BLaER1 treated with 17β-estradiol and CSF1 and Interleukin-3, amounts not matched to agents 10 nM and 100 nM (cell line): ENCODE results near the gene ATRN.

Source experiments
- H3K27ac ChIP-seq, 11 experiments: shearing (Covaris generic); formaldehyde crosslinking; 2 replicates each; pipeline ENCODE4 v1.8.1; 2022
- H3K27me3 ChIP-seq, 11 experiments: shearing (Covaris generic); formaldehyde crosslinking; 2 replicates each; pipeline ENCODE4 v1.8.1; 2022
- H3K36me3 ChIP-seq, 11 experiments: shearing (Covaris generic); formaldehyde crosslinking; 2 replicates each; pipeline ENCODE4 v1.8.1; 2022
- H3K4me1 ChIP-seq, 10 experiments: shearing (Covaris generic); formaldehyde crosslinking; 2 replicates each; pipeline ENCODE4 v1.8.1; 2022
- H3K4me2 ChIP-seq, 11 experiments: shearing (Covaris generic); formaldehyde crosslinking; 2 replicates each; pipeline ENCODE4 v1.8.1; 2022
- H3K4me3 ChIP-seq, 10 experiments: shearing (Covaris generic); formaldehyde crosslinking; 2 replicates each; pipeline ENCODE4 v1.8.1; 2022
- H3K9ac ChIP-seq, 11 experiments: shearing (Covaris generic); formaldehyde crosslinking; 2 replicates each; pipeline ENCODE4 v1.8.1; 2022
- H3K9me3 ChIP-seq, 11 experiments: shearing (Covaris generic); formaldehyde crosslinking; replicated peaks in 1 of 11; 2 replicates each; pipeline ENCODE4 v1.8.1; 2022
- H4K20me1 ChIP-seq, 11 experiments: shearing (Covaris generic); formaldehyde crosslinking; 2 replicates each; pipeline ENCODE4 v1.8.1; 2022
- Cebpa-rat ChIP-seq, 11 experiments: shearing (Covaris generic); IDR thresholded peaks; 2 replicates each; pipeline ENCODE4 v1.8.1; 2022

Gene ATRN

DNA sequence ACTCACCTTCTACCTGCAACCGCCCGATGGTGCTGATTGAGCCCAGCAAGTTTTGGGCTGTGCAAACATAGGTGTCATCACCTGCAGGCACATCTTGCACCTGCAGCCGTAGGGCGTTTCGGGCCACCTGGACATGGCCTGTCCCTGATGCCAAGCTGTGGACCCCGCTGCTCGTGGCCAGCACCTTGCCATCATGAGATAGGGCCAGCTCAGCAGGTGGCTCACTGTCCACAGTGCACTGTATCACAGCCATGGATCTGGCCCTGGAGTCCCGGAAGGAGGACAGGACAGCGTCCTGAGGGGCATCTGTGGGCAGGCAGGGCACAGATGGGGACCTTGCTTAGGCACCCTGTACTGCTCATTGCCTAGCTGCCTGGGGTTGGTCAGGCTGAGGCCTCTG, 221.1 kb downstream of the ATRN start:
- Histone ChIP-seq H3K36me3 (peaks cover 0 to 95% (median 0%) of the 10 kb centered on the region in 11 experiments; a peak in 5 of 22 replicates), H3K9me3 (peaks cover 0 to 7% (median 3%) of the 10 kb centered on the region in 11 experiments; a peak in 6 of 22 replicates), H3K4me3 (no peak overlapping the region), H3K4me1 (peaks cover 0 to 13% (median 3%) of the 10 kb centered on the region in 10 experiments; a peak in 10 of 20 replicates), H4K20me1 (peaks cover 0 to 99% (median 0%) of the 10 kb centered on the region in 11 experiments; a peak in 8 of 22 replicates), H3K9ac (no peak overlapping the region), H3K27me3 (no peaks in the 10 kb centered on the region), H3K4me2 (no peak overlapping the region), H3K27ac (no peak overlapping the region)
- no peak for TF ChIP-seq Cebpa-rat (IDR thresholded peaks at IDR 0.05)

DNA sequence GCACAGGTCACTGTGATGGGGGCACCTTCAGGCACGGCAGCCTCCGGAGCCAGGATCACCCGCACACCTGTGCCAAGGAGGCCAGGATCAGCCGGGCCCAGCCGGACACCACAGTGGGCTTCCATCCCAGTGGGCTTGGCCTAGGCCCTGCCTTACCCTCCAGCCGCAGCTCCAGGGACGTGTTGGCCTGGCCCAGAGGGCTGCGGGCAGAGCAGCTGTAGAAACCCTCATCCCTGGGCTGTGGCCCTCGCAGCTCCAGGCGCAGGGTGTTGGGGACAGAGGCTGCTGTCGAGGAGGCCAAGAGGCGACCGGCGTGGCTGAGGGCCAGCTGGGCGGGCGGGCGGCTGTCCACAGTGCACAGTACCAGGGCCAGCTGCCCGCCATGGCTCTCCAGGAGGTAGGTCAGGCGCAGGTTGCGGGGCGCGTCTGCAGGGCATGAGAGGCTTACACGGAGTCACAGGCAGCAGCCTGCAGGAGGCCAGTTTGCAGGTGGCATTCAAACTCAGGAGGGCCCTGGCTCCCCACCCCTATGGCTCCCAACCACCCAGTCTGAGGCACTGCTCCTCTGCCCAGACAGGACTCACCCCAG, 222.0 kb downstream of the ATRN start:
- Histone ChIP-seq H3K4me1 (0 out of 20 replicates have a peak, but pooled peaks cover 0 to 6% (median 0%) of the 10 kb centered on the region in 10 experiments), H4K20me1 (peaks cover 0 to 99% (median 0%) of the 10 kb centered on the region in 11 experiments; a peak in 8 of 22 replicates), H3K27me3 (no peaks in the 10 kb centered on the region), H3K4me3 (no peak overlapping the region), H3K4me2 (no peak overlapping the region), H3K9me3 (peaks cover 0 to 16% (median 3%) of the 10 kb centered on the region in 11 experiments; a peak in 6 of 22 replicates), H3K27ac (no peak overlapping the region), H3K9ac (no peak overlapping the region), H3K36me3 (peaks cover 0 to 100% (median 0%) of the 10 kb centered on the region in 11 experiments; a peak in 5 of 22 replicates)
- no peak for TF ChIP-seq Cebpa-rat (IDR thresholded peaks at IDR 0.05)

DNA sequence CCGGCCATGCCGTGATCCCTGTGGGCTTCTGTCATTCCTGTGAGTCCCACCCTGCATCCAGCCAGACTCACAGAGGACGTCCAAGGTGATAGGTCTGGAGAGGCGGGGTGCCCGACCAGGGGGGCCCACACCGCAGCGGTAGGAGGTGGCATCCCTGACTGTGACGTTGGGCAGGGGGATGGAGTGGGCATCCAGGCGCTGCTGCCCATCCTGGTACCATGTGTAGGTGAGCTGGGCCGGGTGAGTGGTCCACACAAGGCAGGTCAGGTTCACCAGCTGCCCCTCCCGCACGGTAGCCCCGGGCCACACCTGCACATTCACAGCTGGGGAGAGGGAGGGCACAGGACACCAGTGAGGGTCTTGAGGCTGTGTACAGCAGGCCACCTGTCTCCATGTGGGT, 222.6 kb downstream of the ATRN start:
- Histone ChIP-seq H3K27me3 (no peaks in the 10 kb centered on the region), H3K4me2 (no peak overlapping the region), H3K9ac (no peak overlapping the region; a peak in 1 of 22 replicates), H3K9me3 (peaks cover 0 to 16% (median 3%) of the 10 kb centered on the region in 11 experiments; a peak in 6 of 22 replicates), H3K36me3 (peaks cover 0 to 100% (median 0%) of the 10 kb centered on the region in 11 experiments; a peak in 5 of 22 replicates), H3K4me3 (no peak overlapping the region), H4K20me1 (peaks cover 0 to 99% (median 0%) of the 10 kb centered on the region in 11 experiments; a peak in 8 of 22 replicates), H3K27ac (no peak overlapping the region), H3K4me1 (0 out of 20 replicates have a peak, but pooled peaks cover 0 to under 1% (median 0%) of the 10 kb centered on the region in 10 experiments)
- TF ChIP-seq Cebpa-rat (IDR thresholded peaks at IDR 0.05): no peak

DNA sequence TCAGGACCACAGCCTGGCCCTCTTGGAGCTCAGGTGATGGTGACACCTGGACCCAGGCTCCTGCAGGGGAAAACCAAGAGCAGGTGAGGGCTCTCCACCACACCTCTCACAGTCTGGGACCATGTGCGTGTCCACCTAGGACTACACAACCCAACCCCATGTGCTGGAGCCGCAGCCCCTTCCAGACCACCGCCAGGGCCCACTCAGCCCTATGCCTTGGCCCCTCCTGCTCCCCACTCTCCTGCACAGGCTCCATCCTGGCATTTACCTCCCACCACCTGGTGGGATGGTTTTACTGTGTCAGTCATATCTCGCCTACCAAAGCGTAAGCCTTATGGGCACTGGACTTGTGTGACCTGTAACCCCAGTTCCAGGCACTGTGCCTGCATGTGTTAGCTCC, 224.0 kb downstream of the ATRN start:
- H3K4me2 ChIP-seq: no peak overlapping the region
- H3K9ac ChIP-seq: no peak overlapping the region
- H3K27ac ChIP-seq: no peak overlapping the region
- no peak overlapping the region for H3K4me3 ChIP-seq
- H3K4me1 ChIP-seq: no peaks in the 10 kb centered on the region
- TF ChIP-seq Cebpa-rat (IDR thresholded peaks at IDR 0.05): no peak
- peaks cover 0 to 100% (median 0%) of the 10 kb centered on the region in 11 experiments; a peak in 5 of 22 replicates for H3K36me3 ChIP-seq
- H4K20me1 ChIP-seq: peaks cover 0 to 99% (median 0%) of the 10 kb centered on the region in 11 experiments; a peak in 8 of 22 replicates
- H3K9me3 ChIP-seq: peaks cover 0 to 16% (median 3%) of the 10 kb centered on the region in 11 experiments; a peak in 6 of 22 replicates
- H3K27me3 ChIP-seq: no peaks in the 10 kb centered on the region

DNA sequence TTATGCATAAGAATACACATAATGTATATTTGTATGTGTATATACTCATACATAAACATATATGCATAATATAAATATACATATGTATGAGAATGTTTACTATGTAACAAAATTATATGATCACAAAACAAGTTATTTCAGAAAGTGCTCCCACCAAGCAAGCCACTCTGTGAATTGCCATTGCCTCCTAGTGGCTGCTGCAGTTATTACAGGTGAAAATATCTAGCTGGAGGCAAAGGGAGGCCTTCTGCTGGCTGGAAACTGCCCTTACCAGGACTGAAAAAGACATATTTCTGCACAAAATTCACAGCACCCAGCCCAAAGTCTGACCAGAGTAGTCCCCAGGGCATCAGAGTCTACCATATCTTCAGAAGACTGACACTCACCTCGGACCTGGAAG, 225.4 kb downstream of the ATRN start:
- no peak overlapping the region for H3K27ac ChIP-seq
- H3K4me2 ChIP-seq: no peak overlapping the region
- H3K4me3 ChIP-seq: no peak overlapping the region

DNA sequence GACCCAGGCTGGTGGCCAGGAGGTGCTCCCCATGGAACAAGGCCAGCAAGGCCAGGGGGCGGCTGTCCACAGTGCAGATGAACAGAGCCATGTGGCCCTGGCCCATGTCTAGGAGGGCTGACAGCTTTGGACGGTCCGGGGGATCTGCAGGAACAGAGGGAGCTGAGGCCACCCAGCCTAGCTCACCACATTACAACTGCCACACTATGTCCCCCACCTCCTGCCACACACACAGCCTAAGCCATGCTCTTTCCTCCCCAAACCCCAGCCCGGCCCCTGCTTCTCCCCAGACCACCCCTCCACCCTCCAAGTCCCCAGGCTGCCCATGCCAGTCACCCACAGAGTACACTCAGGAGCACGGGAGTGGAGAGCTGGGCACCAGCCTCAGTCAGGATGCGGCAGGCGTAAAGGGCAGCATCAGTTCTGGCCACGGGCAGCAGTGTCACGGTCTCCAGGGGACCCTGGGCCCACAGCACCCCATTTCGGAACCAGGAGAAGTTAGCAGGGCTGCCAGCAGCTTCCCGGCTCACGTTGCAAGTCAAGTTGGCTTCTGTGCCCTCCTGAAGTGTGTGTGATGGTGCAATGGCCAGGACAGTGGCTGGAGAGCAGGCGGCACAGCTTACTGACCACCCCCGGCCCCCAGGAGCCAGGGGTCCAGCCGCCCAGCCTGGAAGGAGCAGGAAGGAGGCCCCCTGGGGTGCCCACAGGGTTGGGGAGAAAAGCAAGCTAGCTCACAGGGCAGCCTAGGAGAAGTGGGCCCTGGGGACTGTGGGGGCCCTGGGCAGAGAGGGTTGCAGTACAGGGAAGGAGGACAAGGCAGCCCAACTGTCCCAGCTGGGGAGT, 226.1 kb downstream of the ATRN start:
- Histone ChIP-seq H3K27ac (no peak overlapping the region), H3K4me1 (no peaks in the 10 kb centered on the region), H3K4me2 (no peak overlapping the region), H3K27me3 (no peaks in the 10 kb centered on the region), H4K20me1 (peaks cover 0 to 97% (median 0%) of the 10 kb centered on the region in 11 experiments; a peak in 8 of 22 replicates), H3K9ac (no peak overlapping the region), H3K9me3 (peaks cover 0 to 16% (median 3%) of the 10 kb centered on the region in 11 experiments; a peak in 6 of 22 replicates), H3K36me3 (peaks cover 0 to 100% (median 0%) of the 10 kb centered on the region in 11 experiments; a peak in 4 of 22 replicates), H3K4me3 (no peak overlapping the region)
- TF ChIP-seq Cebpa-rat (IDR thresholded peaks at IDR 0.05): no peak

More for the DNA sequence above, 225.4 kb downstream of the ATRN start:
- H3K9me3 ChIP-seq: peaks cover 0 to 16% (median 3%) of the 10 kb centered on the region in 11 experiments; a peak in 6 of 22 replicates
- no peak for TF ChIP-seq Cebpa-rat (IDR thresholded peaks at IDR 0.05)
- no peaks in the 10 kb centered on the region for H3K4me1 ChIP-seq
- peaks cover 0 to 100% (median 0%) of the 10 kb centered on the region in 11 experiments; a peak in 5 of 22 replicates for H3K36me3 ChIP-seq
- H3K27me3 ChIP-seq: no peaks in the 10 kb centered on the region
- peaks cover 0 to 97% (median 0%) of the 10 kb centered on the region in 11 experiments; a peak in 8 of 22 replicates for H4K20me1 ChIP-seq
- no peak overlapping the region for H3K9ac ChIP-seq

DNA sequence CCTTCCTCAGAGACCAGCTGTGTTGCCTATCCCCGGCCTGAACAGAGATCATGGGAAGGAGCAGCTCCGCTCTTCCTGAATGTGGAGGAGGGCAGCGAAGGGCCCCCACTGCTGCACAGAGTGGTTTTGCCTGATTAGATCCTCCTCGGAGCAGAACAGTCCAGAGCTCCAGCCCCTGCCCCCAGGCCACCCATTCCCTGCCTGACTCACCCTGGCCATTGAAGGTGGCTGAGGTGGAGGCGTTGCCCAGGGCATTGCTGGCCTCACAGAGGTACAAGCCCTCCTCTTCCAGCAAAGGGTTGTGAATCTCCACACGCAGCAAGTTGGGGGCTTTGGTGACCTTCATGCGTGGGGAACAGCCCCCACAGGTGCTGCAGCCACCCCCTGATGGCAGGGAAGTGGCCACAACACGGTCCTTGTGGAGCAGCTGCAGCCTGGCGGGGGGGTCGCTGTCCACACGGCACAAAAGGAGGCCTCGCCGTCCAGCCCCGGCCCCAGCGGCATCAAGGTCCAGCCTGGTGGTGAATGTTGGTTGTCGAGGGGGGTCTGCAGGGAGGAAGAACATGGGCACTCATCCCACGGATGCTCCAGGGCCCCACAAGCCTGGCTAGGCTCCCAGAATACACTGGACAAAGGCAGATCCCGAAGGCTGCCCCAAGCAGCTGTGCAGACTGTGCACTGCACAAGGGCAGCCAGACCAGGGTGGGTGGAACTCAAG, 226.9 kb downstream of the ATRN start:
- H3K27me3 ChIP-seq: no peaks in the 10 kb centered on the region
- peaks cover 0 to 97% (median 0%) of the 10 kb centered on the region in 11 experiments; a peak in 8 of 22 replicates for H4K20me1 ChIP-seq
- H3K27ac ChIP-seq: no peak overlapping the region
- no peak overlapping the region for H3K9ac ChIP-seq
- H3K4me3 ChIP-seq: no peak overlapping the region
- peaks cover 0 to 16% (median 3%) of the 10 kb centered on the region in 11 experiments; a peak in 6 of 22 replicates for H3K9me3 ChIP-seq
- H3K4me2 ChIP-seq: no peak overlapping the region
- peaks cover 0 to 100% (median 0%) of the 10 kb centered on the region in 11 experiments; a peak in 5 of 22 replicates for H3K36me3 ChIP-seq
- H3K4me1 ChIP-seq: no peaks in the 10 kb centered on the region
- no peak for TF ChIP-seq Cebpa-rat (IDR thresholded peaks at IDR 0.05)

DNA sequence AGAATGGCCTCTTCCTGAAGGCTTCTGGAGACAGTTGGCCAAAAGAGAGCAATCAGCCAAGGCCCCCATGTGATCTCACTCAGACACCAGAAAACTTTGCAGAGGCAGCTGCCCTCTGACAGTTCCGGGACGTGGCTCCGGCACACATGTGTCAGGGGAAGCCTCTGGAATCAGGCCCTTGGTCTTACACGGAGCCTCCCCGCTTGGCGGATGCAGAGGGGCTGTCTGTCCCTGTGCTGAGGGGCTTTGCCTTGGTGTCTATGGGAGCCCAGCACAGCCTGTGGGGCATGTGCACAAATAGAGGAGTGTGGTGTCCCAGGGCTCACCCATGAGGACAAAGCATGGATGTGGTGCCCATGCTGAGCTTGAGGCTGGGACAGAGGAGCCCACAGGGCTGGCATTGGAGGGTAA, 227.8 kb downstream of the ATRN start:
- peaks cover 0 to 97% (median 0%) of the 10 kb centered on the region in 11 experiments; a peak in 7 of 22 replicates for H4K20me1 ChIP-seq
- H3K4me3 ChIP-seq: no peak overlapping the region
- no peak overlapping the region for H3K27ac ChIP-seq
- H3K36me3 ChIP-seq: peaks cover 0 to 100% (median 0%) of the 10 kb centered on the region in 11 experiments; a peak in 6 of 22 replicates
- H3K9ac ChIP-seq: no peak overlapping the region
- no peak for TF ChIP-seq Cebpa-rat (IDR thresholded peaks at IDR 0.05)
- H3K9me3 ChIP-seq: peaks cover 0 to 16% (median 3%) of the 10 kb centered on the region in 11 experiments; a peak in 6 of 22 replicates
- no peaks in the 10 kb centered on the region for H3K27me3 ChIP-seq
- no peak overlapping the region for H3K4me2 ChIP-seq
- H3K4me1 ChIP-seq: no peaks in the 10 kb centered on the region
